Mesothelial cell of epicardium (in vitro differentiated cells): ENCODE results near the gene FAM181A. TPM values are rescaled to one million over a fixed set of nuclear protein-coding genes. Genes with fewer than 3 reads are reported as not detected.

Experiments
- DNase-seq, 2 experiments: peaks; one replicate each; pipeline ENCODE4 v3.0.0; 2021; ENCODE audit warnings: low spot score in 2 of 2; ENCODE audit not compliant: unreplicated experiment in 2 of 2
- H3K27ac Mint-ChIP-seq: 2 replicates; pipeline ENCODE4 v1.8.0; 2021; ENCODE audit warnings: mixed read lengths
- H3K27me3 Mint-ChIP-seq: 2 replicates; pipeline ENCODE4 v1.8.0; 2021; ENCODE audit warnings: low read depth, mixed read lengths
- H3K36me3 Mint-ChIP-seq: 2 replicates; pipeline ENCODE4 v1.8.0; 2021; ENCODE audit warnings: mixed read lengths
- H3K4me1 Mint-ChIP-seq: 2 replicates; pipeline ENCODE4 v1.8.0; 2021; ENCODE audit warnings: mixed read lengths
- H3K4me3 Mint-ChIP-seq: 2 replicates; pipeline ENCODE4 v1.8.0; 2021; ENCODE audit warnings: mild to moderate bottlenecking, moderate library complexity, mixed read lengths
- H3K9me3 Mint-ChIP-seq: 2 replicates; pipeline ENCODE4 v1.8.0; 2021; ENCODE audit warnings: mixed read lengths
- CTCF ChIP-seq: fragments of 200-600 bp; sonication (generic); IDR thresholded peaks from one replicate; pipeline ENCODE4 v1.5.0; 2021; ENCODE audit warnings: antibody characterized with exemption; ENCODE audit not compliant: unreplicated experiment
- total RNA-seq: library from RNA; stranded (reverse); gene quantifications from 3 replicates; pipeline ENCODE4 v1.2.1, GENCODE V29; 2021

Gene FAM181A
- total RNA-seq, 1 donor from 2014 or later, result not detected

GRCh38 chr14:93915070-93915705, 12.0 kb upstream of the FAM181A start:
- TF ChIP-seq CTCF, result no peak
- Mint-ChIP-seq H3K4me3 (no peak overlapping the region), H3K27me3 (peaks cover 8% of the 10 kb centered on the region), H3K9me3 (peaks cover 3% of the 10 kb centered on the region), H3K36me3 (no peaks in the 10 kb centered on the region), H3K27ac (no peak overlapping the region), H3K4me1 (no peaks in the 10 kb centered on the region)
- no peak for DNase-seq

GRCh38 chr14:93915800-93916199, 11.3 kb upstream of the FAM181A start:
- DNase-seq, result no peak
- Mint-ChIP-seq H3K4me3 (no peak overlapping the region), H3K9me3 (peaks cover 3% of the 10 kb centered on the region), H3K27me3 (peaks cover 8% of the 10 kb centered on the region), H3K4me1 (no peaks in the 10 kb centered on the region), H3K27ac (no peak overlapping the region), H3K36me3 (no peaks in the 10 kb centered on the region)
- TF ChIP-seq CTCF, result no peak

- Mint-ChIP-seq H3K27me3 (peaks cover 8% of the 10 kb centered on the region), H3K36me3 (no peaks in the 10 kb centered on the region), H3K4me1 (no peaks in the 10 kb centered on the region), H3K27ac (no peak overlapping the region), H3K4me3 (no peak overlapping the region), H3K9me3 (peaks cover 3% of the 10 kb centered on the region)
- no peak for TF ChIP-seq CTCF
- DNase-seq, result no peak
Observed at GRCh38 chr14:93916498-93916897, 10.6 kb upstream of the FAM181A start.

GRCh38 chr14:93917141-93917540, 10.0 kb upstream of the FAM181A start:
- no peak overlapping the region for H3K4me3 Mint-ChIP-seq
- no peaks in the 10 kb centered on the region for H3K36me3 Mint-ChIP-seq
- no peak for TF ChIP-seq CTCF
- no peak for DNase-seq
- peaks cover 8% of the 10 kb centered on the region for H3K27me3 Mint-ChIP-seq
- no peak overlapping the region for H3K27ac Mint-ChIP-seq
- no peaks in the 10 kb centered on the region for H3K4me1 Mint-ChIP-seq
- peaks cover 3% of the 10 kb centered on the region for H3K9me3 Mint-ChIP-seq

- no peaks in the 10 kb centered on the region for H3K4me1 Mint-ChIP-seq
- peaks cover 8% of the 10 kb centered on the region for H3K27me3 Mint-ChIP-seq
- no peak for DNase-seq
- H3K9me3 Mint-ChIP-seq, result peaks cover 3% of the 10 kb centered on the region
- no peaks in the 10 kb centered on the region for H3K36me3 Mint-ChIP-seq
- no peak overlapping the region for H3K27ac Mint-ChIP-seq
- H3K4me3 Mint-ChIP-seq, result no peak overlapping the region
- no peak for TF ChIP-seq CTCF
Observed at GRCh38 chr14:93921001-93921806, 5.9 kb upstream of the FAM181A start.
